Smooth muscle cell (in vitro differentiated cells): Measurements from ENCODE around the gene TOB1. TPM values are rescaled to one million over a fixed set of nuclear protein-coding genes. Genes with fewer than 3 reads are reported as not detected.

Experiments used
- DNase-seq: peaks from one replicate; lab custom pipeline; 2025; ENCODE audit not compliant: unreplicated experiment; lab: John Stamatoyannopoulos, UW
- H2AFZ ChIP-seq: fragments of 200-600 bp; sonication (generic); 2 replicates; pipeline ENCODE4 v1.6.0; 2016; ENCODE audit warnings: antibody characterized with exemption, low read depth, mild to moderate bottlenecking
- H3F3A ChIP-seq: fragments of 200-600 bp; sonication (generic); 2 replicates; pipeline ENCODE4 v1.6.0; 2017; ENCODE audit warnings: antibody characterized with exemption, low read depth
- H3K27ac ChIP-seq: fragments of 200-600 bp; sonication (generic); 2 replicates; pipeline ENCODE4 v1.5.1; 2016; ENCODE audit warnings: low read depth, mild to moderate bottlenecking
- H3K27me3 ChIP-seq: fragments of 200-600 bp; sonication (generic); 2 replicates; pipeline ENCODE4 v1.6.1; 2016; ENCODE audit warnings: low read depth, mild to moderate bottlenecking
- H3K36me3 ChIP-seq: fragments of 200-600 bp; sonication (generic); 2 replicates; pipeline ENCODE4 v1.5.1; 2016; ENCODE audit warnings: low read depth
- H3K4me1 ChIP-seq: fragments of 200-600 bp; sonication (generic); 2 replicates; pipeline ENCODE4 v1.5.1; 2016; ENCODE audit warnings: low read depth
- H3K4me2 ChIP-seq: fragments of 200-600 bp; sonication (generic); 2 replicates; pipeline ENCODE4 v1.6.0; 2016; ENCODE audit warnings: mild to moderate bottlenecking
- H3K4me3 ChIP-seq: fragments of 200-600 bp; sonication (generic); 2 replicates; pipeline ENCODE4 v1.5.1; 2016; ENCODE audit warnings: mild to moderate bottlenecking
- H3K79me2 ChIP-seq: fragments of 200-600 bp; sonication (generic); 2 replicates; pipeline ENCODE4 v1.6.0; 2016; ENCODE audit warnings: low read depth, mild to moderate bottlenecking
- H3K9ac ChIP-seq: fragments of 200-600 bp; sonication (generic); 2 replicates; pipeline ENCODE4 v1.6.0; 2016; ENCODE audit warnings: low read depth
- H3K9me3 ChIP-seq: fragments of 200-600 bp; sonication (generic); replicated peaks from 2 replicates; pipeline ENCODE4 v1.5.1; 2016; ENCODE audit warnings: low read depth
- H4K20me1 ChIP-seq: fragments of 200-600 bp; sonication (generic); 2 replicates; pipeline ENCODE4 v1.6.0; 2016; ENCODE audit warnings: low read depth
- WGBS: methylation state at CpG from one replicate; pipeline ENCODE4 v1.1.7; 2016; ENCODE audit warnings: low lambda C conversion rate; 5-methylcytosine and 5-hydroxymethylcytosine counted together
- polyA plus RNA-seq: library from polyadenylated mRNA; unstranded; fragments of >200 nt; fragmentation: Nextera tagmentation; extraction: Ambion mirVana; gene quantifications from 2 replicates; pipeline ENCODE4 v1.2.1, GENCODE V29; 2016
- total RNA-seq: library from RNA; depleted of rRNA; stranded (reverse); fragments of >200 nt; gene quantifications from 2 replicates; pipeline ENCODE4 v1.2.3, GENCODE V29; 2014
- TF ChIP-seq, protein P1 (sequence below): fragments of 200-600 bp; sonication (generic); IDR thresholded peaks from 2 replicates; pipeline ENCODE4 v1.5.1; 2017; ENCODE audit warnings: borderline replicate concordance, mild to moderate bottlenecking, antibody characterized with exemption; ENCODE audit not compliant: insufficient read depth, poor library complexity, severe bottlenecking

Gene TOB1
- total and polyA plus RNA-seq, 2 experiments from 2014 or later = 29.3 to 39.8 TPM

GRCh38 chr17:50911890-50912289 is 45.7 kb upstream of the TOB1 start:
- Histone ChIP-seq H3K4me3 (no peak overlapping the region), H3K9ac (no peak overlapping the region), H3K9me3 (no peaks in the 10 kb centered on the region), H3K4me2 (no peak overlapping the region), H3K4me1 (peaks cover 11% of the 10 kb centered on the region), H3K36me3 (no peaks in the 10 kb centered on the region), H4K20me1 (no peaks in the 10 kb centered on the region), H3K27ac (no peak overlapping the region), H3K27me3 (no peaks in the 10 kb centered on the region), H3K79me2 (no peaks in the 10 kb centered on the region), H3F3A (no peaks in the 10 kb centered on the region), H2AFZ (no peak overlapping the region)
- DNase-seq = no peak
- TF ChIP-seq, protein P1, sequence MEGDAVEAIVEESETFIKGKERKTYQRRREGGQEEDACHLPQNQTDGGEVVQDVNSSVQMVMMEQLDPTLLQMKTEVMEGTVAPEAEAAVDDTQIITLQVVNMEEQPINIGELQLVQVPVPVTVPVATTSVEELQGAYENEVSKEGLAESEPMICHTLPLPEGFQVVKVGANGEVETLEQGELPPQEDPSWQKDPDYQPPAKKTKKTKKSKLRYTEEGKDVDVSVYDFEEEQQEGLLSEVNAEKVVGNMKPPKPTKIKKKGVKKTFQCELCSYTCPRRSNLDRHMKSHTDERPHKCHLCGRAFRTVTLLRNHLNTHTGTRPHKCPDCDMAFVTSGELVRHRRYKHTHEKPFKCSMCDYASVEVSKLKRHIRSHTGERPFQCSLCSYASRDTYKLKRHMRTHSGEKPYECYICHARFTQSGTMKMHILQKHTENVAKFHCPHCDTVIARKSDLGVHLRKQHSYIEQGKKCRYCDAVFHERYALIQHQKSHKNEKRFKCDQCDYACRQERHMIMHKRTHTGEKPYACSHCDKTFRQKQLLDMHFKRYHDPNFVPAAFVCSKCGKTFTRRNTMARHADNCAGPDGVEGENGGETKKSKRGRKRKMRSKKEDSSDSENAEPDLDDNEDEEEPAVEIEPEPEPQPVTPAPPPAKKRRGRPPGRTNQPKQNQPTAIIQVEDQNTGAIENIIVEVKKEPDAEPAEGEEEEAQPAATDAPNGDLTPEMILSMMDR = no peak
- WGBS = 64% methylated on average over 4 of the region's 4 CpGs

DNA sequence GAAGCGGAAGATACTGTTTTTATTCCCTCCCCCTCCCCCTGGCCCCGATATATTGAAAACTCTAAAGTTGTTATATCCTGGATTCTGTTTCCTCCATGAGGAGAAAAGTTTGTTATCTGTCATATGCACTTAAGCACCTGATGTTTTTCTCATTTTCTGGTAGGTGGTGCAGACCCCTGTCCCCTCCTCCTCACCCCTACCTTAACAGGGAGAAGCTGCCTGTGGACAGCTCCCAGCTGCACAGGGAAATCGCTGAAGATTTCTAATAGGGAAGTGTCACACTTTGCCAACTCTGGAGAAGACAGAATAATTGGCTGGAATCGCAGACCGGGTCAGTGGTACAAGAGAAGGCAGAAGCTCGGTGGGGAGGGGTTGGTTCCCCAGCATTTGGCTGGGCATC is 45.3 kb upstream of the TOB1 start:
- H3K4me3 ChIP-seq = no peak overlapping the region
- H3F3A ChIP-seq = no peaks in the 10 kb centered on the region
- no peak for DNase-seq
- no peaks in the 10 kb centered on the region for H3K79me2 ChIP-seq
- H3K4me1 ChIP-seq = peaks cover 11% of the 10 kb centered on the region
- no peaks in the 10 kb centered on the region for H4K20me1 ChIP-seq
- H2AFZ ChIP-seq = no peak overlapping the region
- H3K4me2 ChIP-seq = no peak overlapping the region
- WGBS = 92% methylated on average over 6 of the region's 6 CpGs
- no peaks in the 10 kb centered on the region for H3K9me3 ChIP-seq
- H3K36me3 ChIP-seq = no peaks in the 10 kb centered on the region
- TF ChIP-seq, protein P1 = no peak
- H3K27me3 ChIP-seq = no peaks in the 10 kb centered on the region
- no peak overlapping the region for H3K27ac ChIP-seq
- no peak overlapping the region for H3K9ac ChIP-seq

DNA sequence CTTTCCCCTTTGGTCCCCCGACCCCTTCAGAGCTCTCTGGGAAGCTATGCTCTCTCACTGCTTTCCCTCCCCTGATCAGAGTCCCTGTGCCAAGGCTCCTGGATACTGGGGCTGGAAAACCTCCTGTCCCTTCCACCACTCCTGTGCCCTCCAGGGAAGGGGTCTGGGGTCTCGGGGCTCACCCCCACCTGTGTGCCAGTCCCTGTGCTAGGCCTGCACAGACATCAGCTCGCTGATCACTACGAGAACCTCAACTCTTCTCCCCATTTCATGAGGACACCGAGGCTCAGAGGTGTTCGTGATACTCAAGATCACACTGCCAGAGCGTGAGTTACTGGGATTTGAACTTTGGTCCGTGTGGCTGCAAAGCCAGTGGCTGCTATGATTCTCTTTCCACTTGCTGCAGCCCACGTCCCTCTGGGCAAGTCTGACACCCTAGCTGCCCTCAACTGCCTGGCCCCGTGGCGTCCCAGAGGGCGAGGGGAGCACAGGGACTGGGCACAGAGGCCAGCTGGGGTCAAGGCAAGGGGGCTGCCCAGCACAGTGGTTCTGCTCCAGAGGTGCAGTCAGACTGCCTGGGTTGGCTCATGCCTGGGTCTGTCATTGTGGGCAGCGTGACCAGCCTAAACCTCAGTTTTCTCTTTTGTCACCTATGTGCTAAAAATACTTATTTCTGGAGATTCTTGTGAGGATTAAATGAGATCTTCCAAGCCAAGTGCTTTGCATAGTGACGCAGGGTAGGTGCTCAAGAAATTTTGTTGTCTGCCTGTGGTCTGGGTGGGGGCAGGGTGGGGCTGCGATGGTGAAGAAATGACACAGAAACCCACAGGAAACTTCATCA is 43.8 kb upstream of the TOB1 start:
- Histone ChIP-seq H3K27me3 (no peaks in the 10 kb centered on the region), H3K4me1 (peaks cover 17% of the 10 kb centered on the region), H3F3A (no peaks in the 10 kb centered on the region), H3K79me2 (no peaks in the 10 kb centered on the region), H3K9ac (no peak overlapping the region), H4K20me1 (no peaks in the 10 kb centered on the region), H3K27ac (no peak overlapping the region), H2AFZ (no peak overlapping the region), H3K4me2 (no peak overlapping the region), H3K4me3 (no peak overlapping the region), H3K36me3 (no peaks in the 10 kb centered on the region), H3K9me3 (no peaks in the 10 kb centered on the region)
- 87% methylated on average over 15 of the region's 15 CpGs for WGBS
- DNase-seq = no peak
- TF ChIP-seq, protein P1 = no peak
